ENCODE data around the gene NAA38.

NAA38 gene

GRCh38 chr17:7825206-7825990, 32.0 kb downstream of the NAA38 start:
- no peak for TF ChIP-seq CTCF (IDR thresholded peaks at IDR 0.05)
- Histone ChIP-seq H3K27ac (no peak overlapping the region), H3K4me3 (no peak overlapping the region)
- DNase-seq (ENCODE audit: low spot score) = no peak

- no peak for DNase-seq (ENCODE audit: low spot score)
- no peak for TF ChIP-seq CTCF (IDR thresholded peaks at IDR 0.05)
- Histone ChIP-seq H3K27ac (no peak overlapping the region), H3K4me3 (no peak overlapping the region)
Observed at GRCh38 chr17:7824021-7824924, 33.1 kb downstream of the NAA38 start.

- no peak for TF ChIP-seq CTCF (IDR thresholded peaks at IDR 0.05)
- Histone ChIP-seq H3K27ac (no peak overlapping the region), H3K4me3 (no peak overlapping the region)
- DNase-seq (ENCODE audit: low spot score) = no peak
Observed at GRCh38 chr17:7823581-7824001, 33.8 kb downstream of the NAA38 start.

GRCh38 chr17:7822126-7822525, 35.2 kb downstream of the NAA38 start:
- no peak for DNase-seq (ENCODE audit: low spot score)
- TF ChIP-seq CTCF (IDR thresholded peaks at IDR 0.05) = no peak
- no peak overlapping the region for H3K4me3 ChIP-seq

GRCh38 chr17:7820231-7820630, 37.1 kb downstream of the NAA38 start:
- TF ChIP-seq CTCF (IDR thresholded peaks at IDR 0.05) = no peak
- H3K27ac ChIP-seq = no peak overlapping the region
- H3K4me3 ChIP-seq = no peak overlapping the region
- no peak for DNase-seq (ENCODE audit: low spot score)

More at GRCh38 chr17:7822126-7822525, 35.2 kb downstream of the NAA38 start:
- H3K27ac ChIP-seq = no peak overlapping the region

- TF ChIP-seq CTCF (IDR thresholded peaks at IDR 0.05) = no peak
- Histone ChIP-seq H3K27ac (no peak overlapping the region), H3K4me3 (no peak overlapping the region)
- DNase-seq (ENCODE audit: low spot score) = no peak
Observed at GRCh38 chr17:7818746-7819645, 38.4 kb downstream of the NAA38 start.
